ENCODE data around the gene LYPD4. TPM values are rescaled to one million over a fixed set of nuclear protein-coding genes. Genes with fewer than 3 reads are reported as not detected.

LYPD4 gene
- total RNA-seq, 1 experiment from 2014 or later: not detected

DNA sequence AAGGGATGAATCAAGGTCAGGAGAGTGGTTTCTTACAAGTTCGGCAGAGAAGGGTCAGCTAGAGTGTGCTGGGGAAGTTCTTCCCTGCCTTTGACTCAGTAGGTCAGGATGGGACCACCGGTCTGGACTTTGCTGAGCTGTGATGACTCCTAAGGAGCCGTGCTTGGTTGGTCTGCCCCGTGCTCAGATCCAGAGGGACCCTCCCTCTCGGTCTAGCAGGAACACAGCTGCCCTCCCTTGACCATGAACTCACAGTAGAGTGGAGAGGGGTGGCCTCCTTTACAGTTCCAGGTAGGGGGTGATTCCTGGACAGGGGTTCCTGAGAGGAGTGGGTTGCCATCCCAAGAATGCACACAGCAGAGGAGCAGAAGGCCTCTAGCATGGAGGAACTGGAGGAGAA is 19.9 kb upstream of the LYPD4 start:
- CTCF ChIA-PET: interaction anchor here (0.5 to 1.5 kb wide), 3 partner anchors 9 to 1336 kb away, joined by 3 read pairs; no protein-coding TSS in a partner anchor
- ATAC-seq: no peak
- POLR2A ChIA-PET: interaction anchor here (0.8 to 1.2 kb wide), 2 partner anchors 9 to 75 kb away, joined by 3 read pairs; no protein-coding TSS in a partner anchor
- Mint-ChIP-seq H3K27ac (peak overlapping the region; percentile 94), H3K4me3 (peak overlapping the region; percentile 36), H3K27me3 (ENCODE audit: low read depth) (no peaks in the 10 kb centered on the region), H3K4me1 (peaks cover 53% of the 10 kb centered on the region), H3K9me3 (no peaks in the 10 kb centered on the region), H3K36me3 (peaks cover 76% of the 10 kb centered on the region)
- no peak for DNase-seq (ENCODE audit: low spot score)
- TF ChIP-seq, protein P1, sequence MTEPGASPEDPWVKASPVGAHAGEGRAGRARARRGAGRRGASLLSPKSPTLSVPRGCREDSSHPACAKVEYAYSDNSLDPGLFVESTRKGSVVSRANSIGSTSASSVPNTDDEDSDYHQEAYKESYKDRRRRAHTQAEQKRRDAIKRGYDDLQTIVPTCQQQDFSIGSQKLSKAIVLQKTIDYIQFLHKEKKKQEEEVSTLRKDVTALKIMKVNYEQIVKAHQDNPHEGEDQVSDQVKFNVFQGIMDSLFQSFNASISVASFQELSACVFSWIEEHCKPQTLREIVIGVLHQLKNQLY (CRISPR knock-in tag; IDR thresholded peaks at IDR 0.05): no peak
- TF ChIP-seq, protein P2, sequence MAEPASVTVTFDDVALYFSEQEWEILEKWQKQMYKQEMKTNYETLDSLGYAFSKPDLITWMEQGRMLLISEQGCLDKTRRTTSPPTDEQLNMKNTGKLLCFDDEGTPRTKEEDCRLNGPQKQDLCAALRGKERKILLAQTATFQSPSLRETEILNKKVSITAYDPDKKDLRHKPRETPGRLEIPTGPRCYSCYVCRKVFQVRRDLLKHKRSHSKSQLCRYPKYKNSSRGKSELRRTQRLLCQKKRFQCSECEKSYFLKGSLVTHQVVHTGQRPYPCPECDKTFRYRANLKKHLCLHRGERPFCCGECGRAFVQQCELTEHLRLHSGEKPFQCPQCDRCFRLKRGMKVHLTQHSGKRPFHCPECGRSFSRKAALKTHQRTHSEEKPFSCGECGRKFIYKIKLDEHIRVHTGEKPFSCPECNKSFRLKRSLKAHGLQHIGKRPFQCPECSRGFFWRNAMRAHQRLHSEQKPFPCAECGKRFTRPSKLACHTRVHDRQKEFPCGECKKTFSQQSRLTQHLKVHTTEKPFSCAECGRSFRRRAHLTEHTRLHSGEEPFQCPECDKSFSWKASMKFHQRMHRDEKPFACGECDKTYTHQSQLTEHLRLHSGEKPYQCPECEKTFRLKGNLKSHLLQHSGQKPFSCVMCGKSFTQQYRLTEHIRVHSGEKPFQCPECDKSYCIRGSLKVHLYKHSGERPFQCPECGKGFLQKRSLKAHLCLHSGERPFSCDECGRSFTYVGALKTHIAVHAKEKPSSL (CRISPR knock-in tag; conservative IDR thresholded peaks at IDR 0.05): 0 out of 2 replicates have a peak, but pooled peaks have one; percentile 36
- no peak for TF ChIP-seq ZNF232 (CRISPR knock-in tag; IDR thresholded peaks at IDR 0.05)
- TF ChIP-seq ELF4 (CRISPR knock-in tag; IDR thresholded peaks at IDR 0.05; ENCODE audit: low read depth): no peak
- no peak for TF ChIP-seq IRF2 (CRISPR knock-in tag; IDR thresholded peaks at IDR 0.05; ENCODE audit: borderline replicate concordance, low read depth)
- no peak for TF ChIP-seq TEAD1 (CRISPR knock-in tag; IDR thresholded peaks at IDR 0.05)
- 0 out of 2 replicates have a peak, but pooled peaks have one; percentile 46 for TF ChIP-seq ZNF416 (CRISPR knock-in tag; IDR thresholded peaks at IDR 0.05)
- TF ChIP-seq NR2C2 (CRISPR knock-in tag; IDR thresholded peaks at IDR 0.05): no peak
- TF ChIP-seq TP53 (CRISPR knock-in tag; IDR thresholded peaks at IDR 0.05): no peak

DNA sequence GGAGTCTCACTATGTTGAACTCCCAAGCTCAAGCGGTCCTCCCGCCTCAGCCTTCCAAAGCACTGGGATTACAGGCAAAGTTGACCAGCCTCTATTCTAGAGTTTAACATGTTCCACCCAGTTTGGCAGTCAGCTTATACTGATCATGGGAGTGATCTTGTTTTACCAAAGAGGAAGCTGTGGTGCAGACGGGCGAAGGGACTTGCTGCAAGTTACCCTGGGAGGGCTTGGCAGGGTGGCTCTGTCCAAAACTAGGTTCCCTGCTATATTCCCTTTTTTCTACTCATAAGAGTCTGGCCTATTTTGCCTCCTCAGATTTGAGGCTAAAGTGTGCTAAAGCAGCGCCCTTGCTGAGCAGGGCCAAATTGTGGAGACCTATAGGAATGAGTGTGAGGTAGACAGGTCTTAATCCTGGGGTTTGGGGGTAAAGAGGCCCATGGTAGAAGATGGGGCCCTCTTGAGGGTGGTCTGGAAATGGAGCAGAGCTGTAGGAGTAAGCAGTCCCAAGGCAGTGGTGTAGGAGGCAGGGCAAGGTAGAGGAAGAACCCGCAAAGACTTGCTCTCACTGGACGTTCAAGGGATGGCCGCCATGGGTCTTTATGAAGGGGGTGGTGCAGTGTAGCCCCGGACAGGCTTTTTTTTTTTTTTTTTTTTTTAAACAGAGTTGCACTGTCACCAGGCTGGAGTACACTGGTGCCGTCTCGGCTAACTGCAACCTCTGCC is 18.9 kb upstream of the LYPD4 start:
- POLR2A ChIA-PET: interaction anchor here (1.9 kb wide), 1 partner anchor 9 kb away, joined by 7 read pairs; no protein-coding TSS in a partner anchor
- Mint-ChIP-seq H3K27me3 (ENCODE audit: low read depth) (no peaks in the 10 kb centered on the region), H3K27ac (peak overlapping the region; percentile 93), H3K4me3 (peak overlapping the region; percentile 94), H3K36me3 (peaks cover 65% of the 10 kb centered on the region), H3K4me1 (peaks cover 57% of the 10 kb centered on the region), H3K9me3 (no peaks in the 10 kb centered on the region)
- CTCF ChIA-PET: interaction anchor here (1.2 to 1.3 kb wide), 2 partner anchors 10 to 70 kb away, joined by 3 read pairs; no protein-coding TSS in a partner anchor
- ATAC-seq (no peak), DNase-seq (ENCODE audit: low spot score) (no peak)
- no peak for TF ChIP-seq ZNF219 (CRISPR knock-in tag; IDR thresholded peaks at IDR 0.05; ENCODE audit: borderline replicate concordance)

DNA sequence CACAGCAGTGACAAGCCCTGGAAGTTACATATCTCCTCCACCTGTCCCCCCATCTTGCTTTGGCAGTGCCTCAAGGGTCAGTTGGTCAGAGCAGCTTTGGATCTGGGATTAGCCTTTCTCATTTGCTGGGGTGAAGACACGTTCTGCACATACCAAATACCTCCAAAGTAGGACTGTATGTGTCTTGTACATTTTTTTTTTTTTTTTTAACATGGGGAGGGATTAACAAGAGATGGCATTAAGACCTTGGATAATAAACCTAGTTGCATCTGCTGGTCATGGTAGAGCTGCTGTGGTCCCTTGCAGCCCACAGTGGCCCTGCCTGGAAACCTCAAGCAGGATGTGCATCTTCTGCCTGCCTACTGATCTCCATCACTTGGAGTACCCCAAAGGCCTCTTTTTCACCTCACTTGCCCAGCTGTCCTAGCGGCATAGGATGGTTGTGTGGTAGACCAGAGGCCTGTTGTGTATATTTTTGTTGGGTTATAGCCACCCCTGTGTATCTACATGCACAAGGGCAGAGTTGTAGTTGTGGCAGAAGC is 18.0 kb upstream of the LYPD4 start:
- Mint-ChIP-seq H3K27me3 (ENCODE audit: low read depth) (peaks cover under 1% of the 10 kb centered on the region; the same call in 1 of the 2 replicates), H3K36me3 (peaks cover 58% of the 10 kb centered on the region), H3K9me3 (no peaks in the 10 kb centered on the region), H3K4me3 (peak overlapping the region; percentile 94), H3K27ac (peak overlapping the region; percentile 92), H3K4me1 (peaks cover 51% of the 10 kb centered on the region)
- ChIA-PET CTCF (interaction anchor here (1.3 kb wide), 1 partner anchor 11 kb away, joined by 3 read pairs; no protein-coding TSS in a partner anchor), POLR2A (interaction anchor here (1.9 kb wide), 1 partner anchor 10 kb away, joined by 7 read pairs; no protein-coding TSS in a partner anchor)
- DNase-seq (ENCODE audit: low spot score): no peak
- TF ChIP-seq, protein P3, sequence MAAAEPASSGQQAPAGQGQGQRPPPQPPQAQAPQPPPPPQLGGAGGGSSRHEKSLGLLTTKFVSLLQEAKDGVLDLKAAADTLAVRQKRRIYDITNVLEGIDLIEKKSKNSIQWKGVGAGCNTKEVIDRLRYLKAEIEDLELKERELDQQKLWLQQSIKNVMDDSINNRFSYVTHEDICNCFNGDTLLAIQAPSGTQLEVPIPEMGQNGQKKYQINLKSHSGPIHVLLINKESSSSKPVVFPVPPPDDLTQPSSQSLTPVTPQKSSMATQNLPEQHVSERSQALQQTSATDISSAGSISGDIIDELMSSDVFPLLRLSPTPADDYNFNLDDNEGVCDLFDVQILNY (CRISPR knock-in tag; IDR thresholded peaks at IDR 0.05): no peak
- no peak for TF ChIP-seq SOX15 (CRISPR knock-in tag; IDR thresholded peaks at IDR 0.05)
- TF ChIP-seq, protein P4, sequence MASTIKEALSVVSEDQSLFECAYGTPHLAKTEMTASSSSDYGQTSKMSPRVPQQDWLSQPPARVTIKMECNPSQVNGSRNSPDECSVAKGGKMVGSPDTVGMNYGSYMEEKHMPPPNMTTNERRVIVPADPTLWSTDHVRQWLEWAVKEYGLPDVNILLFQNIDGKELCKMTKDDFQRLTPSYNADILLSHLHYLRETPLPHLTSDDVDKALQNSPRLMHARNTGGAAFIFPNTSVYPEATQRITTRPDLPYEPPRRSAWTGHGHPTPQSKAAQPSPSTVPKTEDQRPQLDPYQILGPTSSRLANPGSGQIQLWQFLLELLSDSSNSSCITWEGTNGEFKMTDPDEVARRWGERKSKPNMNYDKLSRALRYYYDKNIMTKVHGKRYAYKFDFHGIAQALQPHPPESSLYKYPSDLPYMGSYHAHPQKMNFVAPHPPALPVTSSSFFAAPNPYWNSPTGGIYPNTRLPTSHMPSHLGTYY (CRISPR knock-in tag; IDR thresholded peaks at IDR 0.05): no peak
- ATAC-seq: no peak

Data from WTC11 (cell line).